OCI-M1 (cell line): ENCODE results near the gene P2RX5.
"Not testable (repeated sequence)": the region's sequence is repeated elsewhere in the genome, so short reads cannot be mapped to it uniquely, and the experiment has no call there.

Experiments used
- DNase-seq: peaks from one replicate; lab custom pipeline; 2025; lab: John Stamatoyannopoulos, UW

The P2RX5 gene

GRCh38 chr17:3712811-3713463 lies 17.0 kb upstream of the P2RX5 start:
- peak; percentile 93 for DNase-seq

- no peak for DNase-seq
These were observed 15.0 kb upstream of the P2RX5 start for GRCh38 chr17:3710951-3711383.

- peak; percentile 17 for DNase-seq
These were observed 12.4 kb upstream of the P2RX5 start for GRCh38 chr17:3708366-3708765.

- not testable (repeated sequence) for DNase-seq
These were observed 9.7 kb upstream of the P2RX5 start for GRCh38 chr17:3705718-3705984.

- no peak for DNase-seq
These were observed 9.2 kb upstream of the P2RX5 start for GRCh38 chr17:3704931-3705717.

DNA sequence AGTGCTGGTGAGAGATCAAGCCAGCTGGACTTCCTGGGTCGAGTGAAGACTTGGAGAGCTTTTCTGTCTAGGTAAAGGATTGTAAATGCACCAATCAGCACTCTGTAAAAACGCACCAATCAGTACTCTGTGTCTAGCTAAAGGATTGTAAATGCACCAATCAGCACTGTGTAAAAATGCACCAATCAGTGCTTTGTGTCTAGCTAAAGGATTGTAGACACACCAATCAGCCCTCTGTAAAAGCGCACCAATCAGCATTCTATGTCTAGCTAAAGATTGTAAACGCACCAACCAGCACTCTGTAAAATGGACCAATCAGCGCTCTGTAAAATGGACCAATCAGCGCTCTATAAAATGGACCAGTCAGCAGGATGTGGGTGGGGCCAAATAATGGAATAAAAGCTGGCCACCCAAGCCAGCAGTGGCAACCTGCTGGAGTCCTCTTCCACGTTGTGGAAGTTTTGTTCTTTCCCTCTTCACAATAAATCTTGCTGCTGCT lies 6.1 kb upstream of the P2RX5 start:
- DNase-seq = not testable (repeated sequence)

GRCh38 chr17:3699951-3700350 lies 4.0 kb upstream of the P2RX5 start:
- no peak for DNase-seq

- no peak for DNase-seq
These were observed 2.2 kb upstream of the P2RX5 start for GRCh38 chr17:3698139-3698538.

- no peak for DNase-seq
These were observed 1.1 kb upstream of the P2RX5 start for GRCh38 chr17:3697103-3697476.

DNA sequence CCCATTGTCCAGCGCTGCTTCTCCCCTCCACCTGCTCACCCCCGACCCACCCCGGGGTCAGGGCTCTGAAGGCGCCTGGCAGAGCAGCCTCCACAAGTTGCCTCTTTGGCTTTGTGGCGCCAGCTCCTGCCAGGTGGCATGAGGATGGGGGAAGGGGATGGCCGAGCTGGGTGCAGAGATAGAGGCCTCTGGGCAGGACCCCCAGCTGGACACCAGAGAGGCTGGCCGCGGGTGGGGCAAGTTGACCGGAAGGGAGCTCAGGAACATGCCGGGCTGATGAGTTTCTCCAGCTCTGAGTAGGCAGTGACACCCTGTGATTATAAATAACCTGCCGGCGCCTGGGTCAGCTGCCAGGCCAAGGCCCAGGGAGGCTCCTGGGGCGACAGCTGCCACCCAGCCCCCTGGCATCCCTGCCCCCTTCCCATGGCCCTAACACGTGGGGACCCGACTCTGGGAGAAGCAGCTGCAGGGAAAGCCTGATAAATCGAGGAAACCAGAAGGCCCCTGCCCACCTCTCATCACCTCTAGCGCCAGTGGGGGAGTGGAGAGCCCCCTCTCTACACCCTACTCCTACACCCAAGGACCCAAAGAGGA lies 729 bp downstream of the P2RX5 start:
- DNase-seq = peak; percentile 9

GRCh38 chr17:3693829-3694231 lies 2.1 kb downstream of the P2RX5 start:
- DNase-seq = peak; percentile 78

- DNase-seq = no peak
These were observed 2.8 kb downstream of the P2RX5 start for GRCh38 chr17:3693141-3693540.

GRCh38 chr17:3692346-3692745 lies 3.6 kb downstream of the P2RX5 start:
- DNase-seq = no peak

DNA sequence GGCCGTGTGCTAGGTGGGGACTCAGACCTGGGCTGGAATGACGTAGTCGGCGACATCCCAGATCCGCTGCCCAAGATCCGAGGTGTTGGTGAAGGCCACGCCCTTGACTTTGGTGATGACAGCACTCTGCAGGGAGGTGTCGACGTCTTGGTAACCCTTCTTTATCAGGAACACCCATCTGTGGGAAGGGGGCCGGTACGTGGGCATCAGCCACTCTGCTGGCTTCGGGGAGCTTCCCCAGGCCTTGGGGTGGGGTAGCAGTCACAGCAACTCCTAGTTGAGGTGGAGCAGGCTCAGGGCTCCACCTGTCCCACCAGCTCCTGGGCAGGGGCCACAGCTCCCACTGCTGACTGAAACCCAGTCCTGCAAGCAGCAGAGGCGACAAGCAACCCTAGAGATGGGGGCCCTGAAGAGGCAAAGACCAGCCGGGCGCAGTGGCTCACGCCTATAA lies 4.3 kb downstream of the P2RX5 start:
- no peak for DNase-seq

DNA sequence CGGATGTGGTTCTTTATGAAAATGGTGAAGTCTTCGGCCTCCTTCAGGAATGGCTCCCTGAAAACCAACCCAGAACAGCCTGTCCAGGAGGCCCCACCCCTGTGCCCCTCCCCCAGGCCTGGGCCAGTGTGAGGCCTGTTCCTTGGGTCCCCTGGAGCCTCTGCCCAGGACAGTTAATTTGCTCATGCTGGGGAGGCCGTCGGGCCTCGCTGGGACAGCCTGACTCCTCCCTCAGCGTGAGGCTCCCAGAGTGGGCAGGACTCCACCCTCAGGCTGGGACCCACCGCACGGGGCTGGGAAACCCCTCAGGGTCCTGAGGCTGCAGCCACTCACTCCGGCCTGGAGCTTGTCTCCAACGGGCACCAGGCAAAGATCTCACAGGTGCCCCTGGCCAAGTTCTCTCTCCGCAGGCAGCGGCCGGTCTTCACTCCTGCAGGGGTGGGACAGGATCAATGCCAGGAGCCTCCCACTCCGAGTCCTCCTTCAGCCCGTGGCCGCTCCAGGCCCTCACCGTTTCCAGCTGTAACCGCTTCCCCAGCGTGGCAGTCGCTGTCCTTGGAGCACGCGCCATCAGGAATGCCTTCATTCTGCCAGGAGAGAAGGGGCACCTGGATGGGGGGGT lies 5.8 kb downstream of the P2RX5 start:
- no peak for DNase-seq

- no peak for DNase-seq
These were observed 6.5 kb downstream of the P2RX5 start for GRCh38 chr17:3689262-3690093.

- no peak for DNase-seq
These were observed 7.1 kb downstream of the P2RX5 start for GRCh38 chr17:3688852-3689261.

GRCh38 chr17:3688027-3688553 lies 7.9 kb downstream of the P2RX5 start:
- DNase-seq = no peak

DNA sequence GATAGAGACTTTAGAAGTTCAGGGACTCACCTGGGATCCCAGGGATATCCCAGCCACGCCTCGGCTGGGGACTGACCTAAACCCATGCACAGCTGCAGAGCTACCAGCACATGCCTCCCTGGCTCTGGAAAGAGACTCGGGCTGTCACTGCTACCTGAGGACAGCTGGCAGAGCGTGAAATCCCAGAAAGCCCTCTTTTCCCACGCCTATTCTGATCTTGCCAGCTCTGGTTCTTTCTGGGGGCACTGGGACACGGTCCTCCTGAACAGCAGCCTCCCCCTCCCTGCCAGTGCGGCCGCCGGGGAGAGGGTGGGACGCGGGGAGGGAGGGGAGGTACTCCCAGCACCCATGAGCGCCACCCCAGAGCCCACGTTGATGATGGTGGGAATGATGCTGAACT lies 10.8 kb downstream of the P2RX5 start:
- DNase-seq = no peak

DNA sequence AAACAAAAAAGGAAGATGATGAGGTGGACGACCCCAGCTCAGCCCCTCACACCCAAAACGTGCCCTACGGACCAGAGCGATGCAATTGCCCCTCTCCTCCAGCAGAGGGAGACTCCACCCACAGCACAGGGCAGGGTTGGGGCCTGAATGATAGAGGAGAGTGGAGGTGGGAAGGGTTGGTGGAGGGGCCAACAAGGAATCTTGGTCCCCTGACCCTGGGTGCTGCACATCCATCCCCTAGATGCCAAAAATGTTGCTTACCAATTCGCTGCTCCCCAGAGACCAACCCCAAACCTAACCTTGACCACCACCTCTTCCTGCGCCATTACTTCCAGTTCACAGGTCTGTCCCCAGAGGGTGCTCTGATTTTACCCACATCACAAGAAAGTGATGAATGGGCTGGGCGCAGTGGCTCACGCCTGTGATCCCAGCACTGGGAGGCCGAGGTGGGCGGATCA lies 12.9 kb downstream of the P2RX5 start:
- peak; percentile 72 for DNase-seq

DNA sequence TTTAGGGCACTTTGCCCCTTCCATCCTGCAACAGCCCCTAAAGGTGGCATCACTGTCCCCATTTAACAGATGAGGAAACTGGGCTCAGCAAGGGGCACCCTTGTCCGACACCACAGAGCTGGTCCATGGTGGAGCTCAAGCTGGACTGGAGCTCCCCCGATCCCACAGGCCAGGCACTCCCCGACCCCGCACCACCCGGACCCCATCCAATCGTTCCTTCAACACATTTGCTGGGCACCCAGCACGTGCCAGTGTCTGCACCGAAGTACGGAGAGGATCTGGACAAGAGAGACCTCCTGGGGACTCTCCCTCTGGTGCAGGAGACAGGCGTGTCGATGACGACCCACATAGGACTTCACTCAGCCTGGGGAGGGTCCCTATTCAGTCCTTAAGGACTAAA lies 13.9 kb downstream of the P2RX5 start:
- DNase-seq = no peak

GRCh38 chr17:3681565-3681964 lies 14.4 kb downstream of the P2RX5 start:
- no peak for DNase-seq
